ENCODE results near the gene PRKG2.

DNA sequence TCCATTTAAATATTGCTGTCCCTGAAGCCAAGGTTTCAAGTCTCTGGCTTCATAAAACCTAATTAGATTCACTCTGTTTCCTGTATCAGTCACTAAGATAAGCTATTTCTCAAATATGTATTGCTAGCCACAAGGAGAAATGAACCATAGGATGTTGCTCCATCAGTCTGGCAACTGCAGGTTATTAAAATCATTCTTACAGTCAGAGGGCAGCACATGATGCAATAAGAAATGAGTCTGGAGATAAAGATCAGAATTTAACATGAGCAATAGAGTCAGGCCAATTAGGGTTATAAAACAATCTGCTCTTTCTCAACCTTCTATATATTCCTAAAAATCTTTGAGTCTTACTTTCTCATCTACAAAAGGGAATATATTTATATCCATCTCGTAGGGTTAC, 7.2 kb downstream of the PRKG2 start:
- TF ChIP-seq SALL2 (CRISPR knock-in tag; IDR thresholded peaks at IDR 0.05): no peak
- TF ChIP-seq BHLHE40 (IDR thresholded peaks at IDR 0.05; ENCODE audit: low read length): no peak
- no peak for TF ChIP-seq MEF2D (CRISPR knock-in tag; IDR thresholded peaks at IDR 0.05)
- no peak for TF ChIP-seq MAX (IDR thresholded peaks at IDR 0.05)
- TF ChIP-seq FOXJ3 (CRISPR knock-in tag; IDR thresholded peaks at IDR 0.05; ENCODE audit: borderline replicate concordance): no peak
- TF ChIP-seq SOX5 (CRISPR knock-in tag; IDR thresholded peaks at IDR 0.05; ENCODE audit: borderline replicate concordance): no peak
- TF ChIP-seq, protein P1, sequence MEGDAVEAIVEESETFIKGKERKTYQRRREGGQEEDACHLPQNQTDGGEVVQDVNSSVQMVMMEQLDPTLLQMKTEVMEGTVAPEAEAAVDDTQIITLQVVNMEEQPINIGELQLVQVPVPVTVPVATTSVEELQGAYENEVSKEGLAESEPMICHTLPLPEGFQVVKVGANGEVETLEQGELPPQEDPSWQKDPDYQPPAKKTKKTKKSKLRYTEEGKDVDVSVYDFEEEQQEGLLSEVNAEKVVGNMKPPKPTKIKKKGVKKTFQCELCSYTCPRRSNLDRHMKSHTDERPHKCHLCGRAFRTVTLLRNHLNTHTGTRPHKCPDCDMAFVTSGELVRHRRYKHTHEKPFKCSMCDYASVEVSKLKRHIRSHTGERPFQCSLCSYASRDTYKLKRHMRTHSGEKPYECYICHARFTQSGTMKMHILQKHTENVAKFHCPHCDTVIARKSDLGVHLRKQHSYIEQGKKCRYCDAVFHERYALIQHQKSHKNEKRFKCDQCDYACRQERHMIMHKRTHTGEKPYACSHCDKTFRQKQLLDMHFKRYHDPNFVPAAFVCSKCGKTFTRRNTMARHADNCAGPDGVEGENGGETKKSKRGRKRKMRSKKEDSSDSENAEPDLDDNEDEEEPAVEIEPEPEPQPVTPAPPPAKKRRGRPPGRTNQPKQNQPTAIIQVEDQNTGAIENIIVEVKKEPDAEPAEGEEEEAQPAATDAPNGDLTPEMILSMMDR (CRISPR knock-in tag; IDR thresholded peaks at IDR 0.05): no peak
- TF ChIP-seq YY1 (IDR thresholded peaks at IDR 0.05; ENCODE audit: insufficient read depth, insufficient replicate concordance, low read depth, low read length): no peak
- no peak for TF ChIP-seq ETS1 (CRISPR knock-in tag; IDR thresholded peaks at IDR 0.05)
